Measurements from ENCODE around the gene NAPG.
A peak's percentile ranks its signal among the peaks of the same experiment; 100 is the strongest.
"Not testable (repeated sequence)": the region's sequence is repeated elsewhere in the genome, so short reads cannot be mapped to it uniquely, and the experiment has no call there.

The NAPG gene

GRCh38 chr18:10514601-10515000 lies 11.2 kb upstream of the NAPG start:
- no peak for DNase-seq

- no peak for DNase-seq
Observed at GRCh38 chr18:10515456-10515855, 10.4 kb upstream of the NAPG start.

GRCh38 chr18:10516078-10516477 lies 9.7 kb upstream of the NAPG start:
- no peak for DNase-seq

GRCh38 chr18:10518595-10519255 lies 7.1 kb upstream of the NAPG start:
- DNase-seq, result no peak

GRCh38 chr18:10519366-10519765 lies 6.5 kb upstream of the NAPG start:
- no peak for DNase-seq

- DNase-seq, result peak; percentile 71
Observed at GRCh38 chr18:10519999-10520935, 5.6 kb upstream of the NAPG start.

GRCh38 chr18:10521566-10521965 lies 4.3 kb upstream of the NAPG start:
- no peak for DNase-seq

GRCh38 chr18:10522574-10522973 lies 3.3 kb upstream of the NAPG start:
- DNase-seq, result no peak

- DNase-seq, result no peak
Observed at GRCh38 chr18:10523544-10523943, 2.3 kb upstream of the NAPG start.

- no peak for DNase-seq
Observed at GRCh38 chr18:10524507-10525370, 1.1 kb upstream of the NAPG start.

GRCh38 chr18:10525371-10525691 lies 496 bp upstream of the NAPG start:
- no peak for DNase-seq

- DNase-seq, result no peak
Observed at GRCh38 chr18:10526561-10526949, 728 bp downstream of the NAPG start.

- DNase-seq, result no peak
Observed at GRCh38 chr18:10528439-10528838, 2.6 kb downstream of the NAPG start.

- DNase-seq, result no peak
Observed at GRCh38 chr18:10530002-10530401, 4.2 kb downstream of the NAPG start.

- no peak for DNase-seq
Observed at GRCh38 chr18:10530852-10531251, 5.0 kb downstream of the NAPG start.

- DNase-seq, result no peak
Observed at GRCh38 chr18:10533111-10533510, 7.3 kb downstream of the NAPG start.

GRCh38 chr18:10536280-10536679 lies 10.5 kb downstream of the NAPG start:
- DNase-seq, result no peak

GRCh38 chr18:10537765-10538164 lies 11.9 kb downstream of the NAPG start:
- no peak for DNase-seq

- not testable (repeated sequence) for DNase-seq
Observed at GRCh38 chr18:10539124-10539523, 13.3 kb downstream of the NAPG start.

GRCh38 chr18:10543277-10543676 lies 17.4 kb downstream of the NAPG start:
- no peak for DNase-seq

GRCh38 chr18:10544093-10544748 lies 18.4 kb downstream of the NAPG start:
- DNase-seq, result no peak

GRCh38 chr18:10546557-10547300 lies 20.9 kb downstream of the NAPG start:
- DNase-seq, result no peak
